Dermis blood vessel endothelial cell (primary cell): ENCODE measurements around the gene TNFRSF12A. TPM values are rescaled to one million over a fixed set of nuclear protein-coding genes. Genes with fewer than 3 reads are reported as not detected.

ENCODE experiments used
- DNase-seq: peaks from one replicate; pipeline ENCODE4 v3.0.0; 2010
- total RNA-seq: library from RNA; depleted of rRNA; stranded (reverse); fragments of >200 nt; gene quantifications from 2 replicates; pipeline ENCODE4 v1.2.3, GENCODE V29; 2014

TNFRSF12A gene
- total RNA-seq, 1 donor from 2014 or later: 45.4 TPM

DNA sequence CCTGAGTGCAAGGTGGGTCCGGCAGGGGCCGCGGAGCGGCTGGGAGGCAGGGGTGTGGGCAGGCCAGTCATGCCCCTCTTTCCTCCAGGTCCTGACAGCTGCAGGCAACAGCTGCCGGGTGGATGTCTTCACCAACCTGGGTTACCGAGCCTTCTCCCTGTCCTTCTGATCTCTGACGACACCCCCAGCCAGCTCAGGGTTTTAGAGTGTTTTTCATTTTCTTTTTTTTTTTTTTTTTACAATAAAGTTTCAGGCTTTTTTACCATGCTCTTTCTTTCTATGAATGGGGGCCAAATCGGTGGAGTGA, 7.3 kb downstream of the TNFRSF12A start:
- no peak for DNase-seq

DNA sequence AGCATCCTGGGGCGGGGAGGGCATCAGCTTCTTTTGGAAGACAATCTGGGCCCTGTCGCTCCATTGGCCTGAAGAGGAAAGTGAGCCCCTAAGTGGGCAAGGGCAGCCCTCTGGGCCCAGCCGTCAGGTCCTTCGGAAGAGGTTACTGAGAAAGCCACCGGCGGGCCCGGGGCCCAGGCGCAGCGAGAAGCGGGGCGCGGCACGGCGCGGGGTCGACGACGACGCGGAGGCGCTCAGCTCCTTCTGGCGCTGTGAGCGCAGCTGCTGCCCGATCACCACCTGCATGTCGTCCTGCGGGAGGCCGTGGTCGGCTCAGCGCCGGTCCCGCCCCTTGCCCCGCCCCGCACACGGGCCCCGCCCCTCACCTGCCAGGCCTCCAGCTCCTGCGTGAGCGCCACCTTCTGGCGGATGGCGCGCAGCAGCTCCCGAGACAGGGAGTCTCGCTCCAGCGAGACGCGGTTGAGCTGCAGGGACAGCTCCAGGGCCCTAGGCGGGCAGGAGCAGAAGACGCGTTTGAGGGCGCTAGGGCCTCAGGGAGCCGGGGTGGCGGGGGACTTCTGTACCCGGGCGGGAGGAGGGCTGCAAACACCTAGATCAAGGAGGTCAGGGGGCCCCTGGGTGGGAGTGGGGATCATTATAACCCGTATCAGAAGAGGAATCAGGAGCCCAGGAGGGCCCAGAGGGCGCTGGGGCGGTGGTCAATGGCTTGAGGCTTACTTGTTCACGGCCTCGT, 8.0 kb downstream of the TNFRSF12A start:
- DNase-seq: peak; percentile 87

DNA sequence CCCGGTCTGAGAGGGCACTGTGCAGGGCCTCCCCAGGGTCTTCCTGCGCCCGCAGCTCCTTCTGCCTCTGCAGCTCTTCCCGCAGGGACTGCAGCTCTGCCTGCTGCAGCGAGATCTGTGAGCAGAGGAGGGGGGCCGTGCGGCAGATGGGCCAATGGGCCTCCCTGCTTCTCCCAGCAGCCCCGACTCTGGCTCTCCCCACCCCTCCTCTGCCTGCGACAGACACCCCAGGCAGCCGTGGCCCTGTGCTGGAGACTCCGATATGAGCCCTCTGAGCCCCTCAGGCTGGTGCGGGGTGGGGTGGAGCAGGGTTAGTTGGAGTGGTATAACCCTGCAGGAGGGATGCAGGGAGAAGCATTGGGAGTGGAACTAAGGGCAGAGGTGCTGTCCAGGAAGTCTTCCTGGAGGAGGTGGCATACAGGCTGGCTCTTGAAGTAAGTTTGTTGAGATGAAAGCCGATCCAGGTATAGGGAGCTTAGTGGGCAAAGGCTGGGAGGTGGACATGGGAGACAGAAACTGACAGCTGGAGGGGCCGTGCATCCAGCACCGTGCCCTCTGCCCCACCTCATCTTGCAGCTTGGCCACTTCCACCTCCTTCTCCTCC, 8.7 kb downstream of the TNFRSF12A start:
- no peak for DNase-seq

DNA sequence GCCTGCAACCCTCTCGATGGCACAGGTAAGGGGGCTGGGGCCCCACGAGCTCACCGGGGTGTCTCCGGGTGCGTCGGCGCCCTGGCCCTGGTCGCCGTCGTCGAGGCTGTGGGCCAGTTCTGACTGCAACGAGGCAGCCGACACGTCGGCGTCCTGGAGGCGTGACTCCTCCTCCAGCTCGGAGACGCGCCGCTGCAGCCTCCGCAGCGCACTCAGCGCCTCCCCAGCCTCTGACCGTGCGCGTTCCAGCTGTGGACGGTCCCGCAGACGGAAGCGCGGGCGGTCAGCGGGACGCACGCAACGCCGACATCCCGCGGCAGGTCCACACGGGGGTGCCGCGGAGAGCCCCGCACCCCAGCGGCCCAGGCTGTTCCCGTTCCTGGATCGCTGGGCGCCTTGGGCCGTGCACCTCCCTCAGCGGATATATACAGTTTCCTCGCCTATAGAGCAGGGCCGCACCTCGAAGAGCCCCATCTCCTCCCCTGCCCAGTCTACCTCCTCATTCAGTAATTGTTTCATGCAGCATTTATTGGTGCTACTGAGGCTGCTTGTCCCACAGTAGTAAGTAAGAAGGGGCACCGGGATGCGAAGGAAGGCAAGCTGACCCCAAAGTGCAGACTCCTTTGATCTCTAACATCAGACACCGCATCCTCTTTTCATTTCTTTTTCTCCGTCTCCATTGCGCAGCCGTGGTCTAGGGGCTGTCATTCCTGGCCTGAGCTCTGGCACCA, 9.5 kb downstream of the TNFRSF12A start:
- peak; percentile 35 for DNase-seq

DNA sequence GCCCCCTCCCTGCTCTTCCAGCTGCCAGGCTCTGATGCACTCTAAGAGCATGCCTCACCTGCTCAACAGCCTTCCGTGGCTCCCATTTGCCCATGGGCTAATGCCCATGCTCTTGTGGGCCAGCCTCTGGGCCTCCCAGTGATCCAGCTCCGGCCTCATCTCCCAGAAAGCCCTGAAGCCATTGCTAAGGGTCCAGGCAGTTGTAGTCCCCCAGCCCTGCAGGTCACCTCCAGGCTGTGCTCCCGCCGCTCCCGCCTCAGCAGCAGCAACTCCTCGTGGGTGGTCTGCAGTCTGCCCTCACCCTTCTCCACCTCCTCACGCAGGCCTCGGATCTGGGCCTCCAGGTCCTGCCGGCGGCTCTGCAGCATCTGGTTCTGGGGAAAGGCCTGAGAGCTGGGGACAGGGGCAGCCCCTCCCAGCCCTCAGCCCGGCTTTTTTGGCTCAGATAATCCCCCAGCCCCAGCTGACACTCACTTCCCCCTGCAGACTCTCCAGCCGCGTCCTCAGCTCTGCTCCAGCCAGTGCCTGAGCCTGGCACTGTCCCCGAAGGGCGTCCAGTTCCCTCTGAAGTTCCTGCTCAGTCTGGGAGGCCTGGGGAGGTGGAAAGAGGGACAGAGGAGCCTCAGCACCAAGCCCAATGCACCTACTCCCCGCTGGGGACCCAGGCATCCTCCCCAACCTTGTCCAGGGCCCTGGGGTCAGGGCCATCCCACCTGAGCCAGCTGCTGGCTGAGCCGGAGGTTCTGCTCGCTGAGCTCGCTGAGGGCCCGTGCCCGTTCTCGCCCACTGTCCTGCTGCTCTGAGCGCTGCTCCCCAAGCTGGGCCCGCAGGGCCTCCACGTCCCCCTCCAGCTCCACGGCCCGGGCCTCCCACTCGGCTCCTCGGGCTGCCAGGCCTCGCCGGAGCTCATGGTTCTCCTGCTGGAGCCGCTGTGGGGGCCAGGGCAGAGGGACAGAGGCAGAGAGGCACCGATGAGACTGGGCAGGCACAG, 10.3 kb downstream of the TNFRSF12A start:
- DNase-seq: no peak

DNA sequence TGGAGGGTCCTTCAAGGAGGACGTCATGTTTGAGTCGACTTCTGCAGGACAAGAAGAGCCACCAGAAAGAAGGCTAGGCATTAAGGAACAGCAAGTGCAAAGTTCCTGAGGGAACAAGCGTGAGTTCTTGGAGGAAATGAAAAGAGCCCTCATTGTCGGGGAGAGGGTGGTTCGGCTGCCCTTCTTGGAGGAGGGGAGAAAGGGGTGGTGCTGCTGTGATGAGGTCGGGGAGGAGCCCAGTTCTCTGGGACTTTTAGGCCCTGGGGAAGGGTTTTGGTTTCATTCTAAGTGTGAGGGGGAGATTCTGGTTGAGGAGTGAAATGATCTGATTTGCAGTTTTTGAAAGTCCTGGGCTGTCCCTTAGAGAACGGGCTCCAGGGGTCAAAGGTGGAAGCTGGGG, 12.5 kb downstream of the TNFRSF12A start:
- no peak for DNase-seq

DNA sequence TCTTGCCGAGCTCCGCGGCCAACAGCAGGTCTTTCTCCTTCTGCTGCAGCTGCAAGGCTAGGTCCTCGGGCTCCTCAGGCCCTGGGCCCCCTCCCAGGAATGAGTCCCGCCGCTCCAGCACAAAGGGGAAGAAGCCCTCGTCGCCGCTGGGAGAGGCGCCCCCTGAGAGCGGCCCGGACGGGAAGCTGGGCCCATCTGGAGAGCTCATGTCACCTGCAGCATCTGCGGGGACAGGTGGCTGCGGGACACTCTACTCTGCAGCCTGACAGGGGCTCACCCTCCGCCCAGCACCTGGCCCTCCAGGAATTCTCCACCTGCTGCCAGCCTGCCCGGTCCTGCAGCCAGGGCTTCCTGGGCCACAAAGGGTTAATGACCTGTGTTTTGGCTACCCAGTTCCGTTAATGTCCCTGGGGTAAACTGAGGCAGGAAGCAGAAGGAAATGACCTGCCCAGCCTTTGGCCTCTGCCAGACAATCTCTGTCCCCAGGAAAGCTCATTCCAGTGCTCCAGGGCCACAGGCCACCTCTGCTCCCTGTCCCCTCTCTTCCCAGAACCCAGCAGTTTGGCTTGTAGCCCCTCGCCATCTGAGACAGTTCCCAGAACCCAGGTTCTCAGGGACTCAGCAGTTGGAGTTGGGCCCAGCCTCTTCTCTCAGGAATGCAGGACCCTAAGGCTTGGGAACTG, 15.3 kb downstream of the TNFRSF12A start:
- no peak for DNase-seq

DNA sequence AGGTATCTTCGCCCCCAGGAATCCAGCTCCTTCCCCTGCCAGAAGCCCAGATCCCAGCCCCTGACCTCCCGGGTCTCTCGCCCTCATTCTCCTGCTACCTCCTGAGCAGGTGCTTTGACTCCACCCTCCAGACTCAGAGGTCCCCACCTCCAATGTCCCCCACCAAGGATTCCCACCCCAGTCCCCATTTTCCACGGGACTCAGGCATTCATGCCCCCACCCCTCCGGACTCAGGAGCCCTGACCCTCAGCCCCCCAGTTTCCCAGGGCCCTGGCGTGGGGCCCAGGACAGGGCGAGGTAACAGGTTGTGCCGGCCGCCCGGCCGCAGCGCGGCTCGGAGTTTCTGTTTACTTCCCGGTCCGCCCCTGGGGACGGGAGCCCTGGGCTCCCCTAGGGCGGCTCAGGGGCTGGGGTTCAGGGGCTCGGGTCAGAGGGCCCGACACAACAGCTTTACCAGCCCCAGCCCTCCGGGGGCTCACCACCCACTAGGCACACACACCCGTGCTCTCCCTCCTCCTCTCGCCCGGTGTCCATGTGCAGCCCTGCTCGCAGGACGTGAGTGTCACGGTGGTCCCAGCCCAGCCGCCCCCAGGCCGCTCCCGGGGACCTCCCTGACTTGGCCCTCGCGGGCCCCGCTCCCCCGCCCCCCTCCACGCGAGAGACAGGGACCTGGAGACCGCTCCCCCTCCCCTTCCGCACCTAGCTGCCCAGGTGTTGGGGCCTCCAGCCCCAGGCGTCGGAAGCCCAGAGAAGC, 16.0 kb downstream of the TNFRSF12A start:
- no peak for DNase-seq

DNA sequence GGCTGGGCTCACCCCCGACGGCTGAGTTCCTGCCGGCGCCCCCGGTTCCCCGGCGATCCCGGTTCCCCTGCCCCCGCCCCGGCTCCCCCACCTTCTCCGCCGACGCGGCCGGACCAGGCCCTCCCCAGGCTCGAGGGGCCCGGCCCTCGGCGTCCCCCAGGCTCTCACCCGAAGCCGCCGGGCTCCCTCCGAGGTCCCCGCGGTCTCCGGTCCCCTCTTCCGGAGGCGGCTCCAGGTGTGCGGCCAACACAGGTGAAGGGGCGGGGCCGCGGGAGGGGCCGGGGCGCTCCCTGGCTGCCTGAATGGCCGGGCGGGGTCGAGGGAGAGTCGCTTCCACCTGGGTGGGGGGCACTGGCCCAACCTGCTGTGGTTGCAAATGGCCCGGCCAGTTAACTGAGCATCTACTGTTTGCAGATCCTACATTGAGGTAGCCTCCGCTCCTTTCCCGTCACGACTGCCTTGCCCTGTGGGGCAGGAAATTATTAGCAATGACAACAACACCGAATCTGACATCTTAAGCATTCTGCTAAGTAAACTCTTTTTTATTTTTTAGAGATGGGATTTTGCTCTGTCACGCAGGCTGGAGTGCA, 16.7 kb downstream of the TNFRSF12A start, which contains the start of gene BICDL2:
Gene BICDL2 (minus strand): TSS at position 219 of the 590 bp plus-strand sequence. CDS start 1,448 bp downstream, outside the sequence.
- DNase-seq: no peak

DNA sequence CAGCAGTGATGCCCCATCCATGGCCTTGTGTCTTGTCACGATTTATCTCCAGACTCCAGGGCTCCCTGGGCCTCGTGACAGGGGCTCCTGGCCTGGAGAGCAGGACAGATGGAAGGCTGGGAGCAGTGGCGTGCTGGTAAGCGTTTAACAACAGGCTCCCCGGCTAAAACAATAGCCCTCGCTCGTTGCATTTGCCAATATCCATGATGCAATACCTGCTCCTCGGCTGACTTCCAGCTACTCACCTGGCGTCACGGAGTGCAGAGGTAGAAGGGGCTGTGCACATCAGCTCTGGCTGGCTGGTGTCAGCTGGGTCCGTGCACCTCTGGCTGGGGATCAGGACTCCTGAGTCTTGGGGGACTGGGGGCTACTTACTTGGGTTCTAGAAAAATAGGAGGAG, 18.1 kb downstream of the TNFRSF12A start:
- no peak for DNase-seq

DNA sequence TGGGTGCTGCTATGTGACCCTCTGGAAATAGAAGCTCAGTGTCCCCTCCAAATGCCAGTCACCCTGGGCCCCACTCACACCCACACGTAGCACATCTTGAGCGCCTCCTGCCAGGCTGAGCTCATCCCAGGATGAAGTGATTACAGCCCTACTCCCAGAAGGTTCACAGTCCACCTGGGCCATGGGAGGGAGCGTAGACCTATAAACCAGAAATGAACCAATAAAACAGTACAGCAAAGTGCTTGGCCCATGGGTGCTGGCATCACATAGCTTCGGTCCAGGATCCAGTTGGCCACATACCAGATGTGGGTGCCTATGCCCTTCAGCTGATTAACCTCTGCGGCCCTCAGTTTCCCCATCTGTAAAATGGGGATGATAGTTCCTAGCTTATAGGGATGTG, 18.7 kb downstream of the TNFRSF12A start:
- no peak for DNase-seq

DNA sequence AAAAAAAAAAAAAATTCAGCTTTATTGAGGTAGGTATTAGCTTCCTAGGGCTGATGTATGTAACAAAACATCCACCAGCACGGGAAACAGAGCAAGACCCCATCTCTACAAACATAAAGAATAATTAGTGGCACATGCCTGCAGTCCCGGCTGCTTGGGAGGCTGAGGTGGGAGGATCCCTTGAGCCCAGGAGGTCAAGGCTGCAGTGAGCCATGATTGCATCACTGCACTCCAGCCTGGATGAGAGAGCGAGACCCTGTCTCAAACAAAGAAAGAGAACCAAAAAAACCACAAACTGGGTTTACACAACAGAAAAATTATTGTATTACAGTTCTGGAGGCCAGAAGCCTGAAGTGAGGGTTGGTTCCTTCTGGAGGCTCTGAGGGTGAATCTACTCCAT, 22.2 kb downstream of the TNFRSF12A start:
- DNase-seq: no peak

DNA sequence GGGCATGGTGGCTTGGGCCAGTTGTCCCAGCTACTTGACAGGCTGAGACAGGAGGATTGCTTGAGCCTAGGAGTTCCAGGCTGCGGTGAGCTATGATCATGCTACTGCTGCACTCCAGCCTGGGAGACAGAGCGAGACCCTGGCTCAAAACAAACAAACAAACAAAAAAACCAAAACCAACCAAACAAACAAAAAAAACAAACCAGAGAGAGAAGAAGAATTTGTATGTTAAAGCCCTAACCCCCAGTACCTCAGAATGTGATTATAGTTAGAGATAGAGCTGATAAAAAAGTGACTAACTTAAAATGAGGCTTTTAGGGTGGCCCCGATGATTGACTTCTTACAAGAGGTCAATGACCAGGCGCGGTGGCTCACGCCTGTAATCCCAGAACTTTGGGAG, 24.5 kb downstream of the TNFRSF12A start:
- no peak for DNase-seq

DNA sequence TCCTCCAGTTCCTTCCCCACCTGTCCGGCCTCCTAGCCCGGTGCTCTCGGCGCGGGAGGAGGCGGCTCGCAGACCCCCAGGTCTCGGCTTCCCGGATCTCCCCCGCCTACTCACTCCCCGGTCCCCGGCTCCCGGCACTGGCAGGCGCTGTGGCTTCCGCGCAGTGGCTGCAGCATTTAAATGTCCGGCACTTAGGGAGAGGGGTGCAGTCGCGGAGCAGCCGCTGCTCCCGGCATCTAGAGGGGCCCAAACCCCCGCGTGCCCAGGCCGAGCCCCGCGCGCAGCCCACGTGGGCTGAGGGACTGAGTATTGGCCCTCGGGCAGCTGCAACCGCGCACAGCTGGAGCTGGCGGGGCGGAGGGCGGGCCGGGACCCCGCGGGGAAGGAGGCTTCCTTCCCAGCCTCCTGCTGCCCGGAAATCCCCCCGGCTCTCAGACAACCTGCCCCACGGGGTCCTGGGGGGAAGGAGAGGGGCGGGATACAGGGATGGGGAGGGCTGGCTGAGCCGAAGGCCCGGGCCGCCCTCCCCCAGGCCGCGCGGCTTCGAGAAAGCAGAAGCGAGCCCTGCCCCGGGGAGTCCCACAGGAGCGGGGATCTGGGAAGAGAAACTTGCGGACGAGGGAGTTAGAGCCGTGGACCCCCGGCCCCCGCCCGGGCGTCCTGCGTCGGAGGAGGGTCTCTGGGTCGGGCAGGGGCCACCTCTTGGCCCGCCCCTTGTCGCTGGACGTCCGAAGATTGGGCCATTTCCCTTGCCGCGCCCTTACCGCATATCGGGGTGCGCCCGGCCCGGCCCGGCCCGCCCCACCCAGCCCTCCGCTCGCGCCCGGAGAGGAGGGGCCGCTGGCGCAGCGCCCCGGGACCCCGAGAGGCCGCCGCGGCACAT, 25.8 kb downstream of the TNFRSF12A start, which contains the start of gene MMP25:
Gene MMP25 (plus strand): TSS at position 804 of the 883 bp plus-strand sequence. CDS start 357 bp downstream, outside the sequence.
- DNase-seq: peak; percentile 18

DNA sequence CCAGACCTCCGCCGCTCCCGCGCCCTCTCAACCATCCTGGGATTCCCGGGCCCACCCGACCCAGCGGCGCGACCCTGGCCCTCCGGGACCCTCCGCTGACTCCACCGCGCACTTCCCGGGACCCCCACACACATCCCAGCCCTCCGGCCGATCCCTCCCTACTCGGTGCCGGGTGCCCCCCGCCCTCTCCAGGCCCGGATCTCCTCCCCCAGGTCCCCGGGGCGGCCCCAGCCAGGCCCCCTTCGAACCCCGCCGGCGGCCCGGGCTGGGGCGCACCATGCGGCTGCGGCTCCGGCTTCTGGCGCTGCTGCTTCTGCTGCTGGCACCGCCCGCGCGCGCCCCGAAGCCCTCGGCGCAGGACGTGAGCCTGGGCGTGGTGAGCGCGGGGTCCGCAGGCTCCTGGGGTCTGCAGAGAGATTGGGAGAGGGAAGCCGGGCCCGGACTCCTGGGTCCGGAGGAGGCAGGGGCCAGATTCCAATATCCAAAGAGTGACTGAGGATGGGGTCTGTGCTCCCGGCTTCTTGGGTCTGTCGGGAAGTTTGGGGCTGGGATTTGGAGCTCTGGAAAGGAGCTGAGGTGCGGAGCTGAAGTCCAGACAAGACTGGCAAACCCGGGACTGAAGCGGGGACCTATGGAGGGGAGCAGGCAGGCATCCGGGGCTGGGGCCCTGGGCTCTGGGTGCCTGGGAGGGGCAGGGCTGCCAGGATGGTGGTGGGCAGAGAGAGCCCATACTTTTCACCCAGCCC, 26.6 kb downstream of the TNFRSF12A start:
- DNase-seq: no peak

DNA sequence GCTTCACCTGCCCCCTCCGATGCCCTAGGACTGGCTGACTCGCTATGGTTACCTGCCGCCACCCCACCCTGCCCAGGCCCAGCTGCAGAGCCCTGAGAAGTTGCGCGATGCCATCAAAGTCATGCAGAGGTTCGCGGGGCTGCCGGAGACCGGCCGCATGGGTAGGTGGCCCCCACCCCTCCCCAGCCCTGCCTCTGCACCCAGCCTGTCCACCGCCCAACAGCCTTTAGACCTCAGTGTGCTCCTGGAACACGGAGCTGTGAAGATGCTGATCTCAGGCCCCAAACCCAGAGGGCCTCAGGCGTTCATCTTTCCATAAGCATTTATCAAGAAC, 27.2 kb downstream of the TNFRSF12A start:
- DNase-seq: no peak

DNA sequence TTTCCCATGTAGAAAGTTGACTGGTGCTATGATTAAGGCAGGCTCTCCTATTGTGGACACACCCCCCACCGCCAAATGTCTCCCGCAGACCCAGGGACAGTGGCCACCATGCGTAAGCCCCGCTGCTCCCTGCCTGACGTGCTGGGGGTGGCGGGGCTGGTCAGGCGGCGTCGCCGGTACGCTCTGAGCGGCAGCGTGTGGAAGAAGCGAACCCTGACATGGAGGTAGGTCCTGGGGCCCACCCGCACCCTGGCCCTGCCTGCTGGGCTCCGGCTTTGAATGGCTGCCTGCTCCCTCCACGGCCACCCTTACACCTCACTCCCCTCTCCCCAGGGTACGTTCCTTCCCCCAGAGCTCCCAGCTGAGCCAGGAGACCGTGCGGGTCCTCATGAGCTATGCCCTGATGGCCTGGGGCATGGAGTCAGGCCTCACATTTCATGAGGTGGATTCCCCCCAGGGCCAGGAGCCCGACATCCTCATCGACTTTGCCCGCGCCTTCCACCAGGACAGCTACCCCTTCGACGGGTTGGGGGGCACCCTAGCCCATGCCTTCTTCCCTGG, 29.8 kb downstream of the TNFRSF12A start:
- DNase-seq: no peak

DNA sequence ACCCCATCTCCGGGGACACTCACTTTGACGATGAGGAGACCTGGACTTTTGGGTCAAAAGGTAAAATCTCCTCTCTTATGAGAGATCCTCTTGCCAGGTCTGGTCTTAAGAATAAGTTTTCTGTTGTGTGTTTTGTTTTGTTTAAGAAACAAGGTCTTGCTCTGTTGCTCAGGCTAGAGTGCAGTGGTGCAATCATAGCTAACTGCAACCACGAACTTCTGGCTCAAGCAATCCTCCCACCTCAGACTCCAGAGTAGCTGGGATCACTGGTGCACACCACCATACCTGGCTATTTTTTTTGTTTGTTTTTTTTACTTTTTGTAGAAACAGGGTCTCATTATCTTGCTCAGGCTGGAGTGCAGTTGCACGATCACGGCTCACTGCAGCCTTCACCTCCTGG, 30.3 kb downstream of the TNFRSF12A start:
- DNase-seq: no peak

DNA sequence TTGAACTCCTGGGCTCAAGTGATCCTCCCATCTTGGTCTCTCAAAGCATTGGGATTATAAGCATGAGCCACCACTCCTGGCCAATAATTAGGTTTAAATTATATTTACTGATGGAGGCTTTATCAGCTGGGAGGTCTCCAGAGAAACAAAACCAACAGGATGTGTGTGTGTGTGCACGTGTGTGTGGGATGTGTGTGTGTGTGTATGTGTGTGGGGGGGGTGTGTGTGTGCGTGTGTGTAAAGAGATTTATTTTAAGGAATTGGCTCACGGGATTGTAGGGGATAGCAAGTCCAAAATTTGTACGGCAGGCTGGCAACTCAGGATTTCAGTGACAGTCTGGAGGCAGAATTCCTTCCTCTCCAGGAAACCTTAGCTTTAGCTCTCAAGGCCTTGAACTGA, 30.8 kb downstream of the TNFRSF12A start:
- no peak for DNase-seq
